Esophagus muscularis mucosa (tissue), 4 donors: ENCODE measurements around the gene ZNF783. TPM values are rescaled to one million over a fixed set of nuclear protein-coding genes. Genes with fewer than 3 reads are reported as not detected.

Source experiments
- DNase-seq: peaks from one replicate; pipeline ENCODE4 v3.0.0-alpha.2; 2017; ENCODE audit errors: extremely low spot score
- H3K27ac ChIP-seq, 4 donors: fragments of 200-600 bp; sonication (generic); replicated peaks in 1 of 4; 1 replicate in 3 of 4; 2 replicates in 1 of 4; pipeline ENCODE4 v1.5.1; 2016 to 2019; ENCODE audit warnings: mild to moderate bottlenecking in 1 of 4
- H3K27me3 ChIP-seq, 4 donors: fragments of 200-600 bp; sonication (generic); one replicate each; pipeline versions ENCODE4 v1.5.1 to v1.6.0; 2016 to 2019
- H3K36me3 ChIP-seq, 4 donors: fragments of 200-600 bp; sonication (generic); one replicate each; pipeline ENCODE4 v1.5.1; 2016 to 2019
- H3K4me1 ChIP-seq, 4 donors: fragments of 200-600 bp; sonication (generic); one replicate each; pipeline ENCODE4 v1.5.1; 2016 to 2019
- H3K4me3 ChIP-seq, 4 donors: fragments of 200-600 bp; sonication (generic); 1 replicate in 2 of 4; 2 replicates in 2 of 4; pipeline ENCODE4 v1.5.1; 2016 to 2019; ENCODE audit warnings: mild to moderate bottlenecking in 4 of 4, moderate library complexity in 1 of 4
- H3K9me3 ChIP-seq, 4 donors: fragments of 200-600 bp; sonication (generic); 1 replicate in 3 of 4; 2 replicates in 1 of 4; pipeline ENCODE4 v1.5.1; 2016 to 2019
- EP300 ChIP-seq: sonication (generic); formaldehyde crosslinking; IDR thresholded peaks from one replicate; pipeline ENCODE4 v1.6.1; 2017; ENCODE audit warnings: antibody characterized with exemption
- POLR2A ChIP-seq: fragments of 450-650 bp; IDR thresholded peaks from one replicate; pipeline ENCODE4 v1.6.1; 2017; ENCODE audit warnings: antibody characterized with exemption, moderate library complexity, mild to moderate bottlenecking, low read depth
- POLR2AphosphoS5 ChIP-seq, 2 donors: sonication (generic); formaldehyde crosslinking; IDR thresholded peaks; one replicate each; pipeline ENCODE4 v1.6.1; 2017; ENCODE audit warnings: antibody characterized with exemption in 2 of 2
- WGBS: methylation state at CpG from one replicate; pipeline ENCODE4 v1.1.5; 2018; 5-methylcytosine and 5-hydroxymethylcytosine counted together
- intact Hi-C: fragments of 100-400 bp; cut with DNase I; formaldehyde crosslinking; loops from one replicate; pipeline ENCODE4 v1.15.1; 2023
- total RNA-seq, 4 donors: library from RNA; depleted of rRNA; stranded (reverse); fragments of >200 nt; gene quantifications; one replicate each; pipeline versions ENCODE4 v1.1.0 to v1.2.1, GENCODE V29; 2016
- TF ChIP-seq, protein P1 (sequence below), 3 experiments: fragments of 200-600 bp in 2 of 3; fragments of 450-650 bp in 1 of 3; sonication (generic) in 2 of 3; IDR thresholded peaks; one replicate each; pipeline ENCODE4 v1.5.1; 2017 to 2019; ENCODE audit warnings: antibody characterized with exemption in 3 of 3, mild to moderate bottlenecking in 2 of 3, moderate library complexity in 1 of 3

Gene ZNF783
- total RNA-seq = 10 to 100 TPM in 3 of 4 donors, 1 to 10 TPM in 1; 8.4 to 12.2 (median 11.9) TPM

DNA sequence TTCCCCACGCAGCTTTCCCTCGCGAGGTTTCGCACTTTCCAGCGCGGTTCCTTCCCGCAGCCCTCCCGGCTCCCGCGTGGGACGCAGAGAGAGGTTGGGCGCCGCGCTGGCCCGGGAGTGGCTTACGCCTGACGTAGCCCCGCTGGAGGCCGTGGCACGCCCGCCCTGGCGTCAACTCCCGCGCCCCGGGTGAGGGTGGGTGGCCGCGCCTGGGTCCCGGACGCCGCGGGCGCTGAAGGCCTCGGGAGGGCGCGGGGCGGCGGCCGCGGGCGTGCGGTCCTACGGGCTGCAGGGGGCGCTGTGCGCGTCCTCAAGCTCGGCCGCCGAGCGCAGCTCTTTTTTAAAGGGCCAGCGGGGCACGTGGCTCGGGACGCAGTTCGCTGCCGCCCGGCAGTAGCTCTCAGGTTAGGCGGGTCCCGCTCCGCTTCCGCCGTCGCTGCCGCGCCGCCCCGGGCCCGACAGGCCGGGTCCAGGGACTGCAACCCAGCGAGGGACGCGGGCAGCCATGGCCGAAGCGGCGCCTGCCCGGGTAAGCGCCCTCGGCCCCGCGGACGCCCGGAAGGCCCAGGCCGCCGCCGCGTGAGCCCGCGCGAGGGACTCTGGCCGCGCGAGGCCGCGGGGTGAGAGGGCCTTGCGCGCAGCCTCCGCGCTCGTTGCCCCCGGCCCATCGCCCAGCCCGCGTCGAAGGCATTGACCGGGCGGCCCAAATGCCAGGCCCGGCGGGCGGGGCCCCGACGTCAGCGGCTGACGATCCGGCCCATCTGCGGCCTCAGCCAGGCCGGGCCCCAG lies at the start of gene ZNF783:
ZNF783 (plus strand) TSS at position 368 of the 789 bp plus-strand sequence; CDS start at position 506, 138 bp downstream.
- intact Hi-C loops = no loop called here
- H3K4me1 ChIP-seq = peaks cover 10 to 31% (median 29%) of the 10 kb centered on the region in 4 donors
- peak within 1 kb of the TSS; percentile 64 to 75 (median 70) for H3K4me3 ChIP-seq
- peak; percentile 41 to 74 for TF ChIP-seq POLR2AphosphoS5 (IDR thresholded peaks at IDR 0.05)
- TF ChIP-seq EP300 = no peak
- no peak for TF ChIP-seq POLR2A
- TF ChIP-seq, protein P1, sequence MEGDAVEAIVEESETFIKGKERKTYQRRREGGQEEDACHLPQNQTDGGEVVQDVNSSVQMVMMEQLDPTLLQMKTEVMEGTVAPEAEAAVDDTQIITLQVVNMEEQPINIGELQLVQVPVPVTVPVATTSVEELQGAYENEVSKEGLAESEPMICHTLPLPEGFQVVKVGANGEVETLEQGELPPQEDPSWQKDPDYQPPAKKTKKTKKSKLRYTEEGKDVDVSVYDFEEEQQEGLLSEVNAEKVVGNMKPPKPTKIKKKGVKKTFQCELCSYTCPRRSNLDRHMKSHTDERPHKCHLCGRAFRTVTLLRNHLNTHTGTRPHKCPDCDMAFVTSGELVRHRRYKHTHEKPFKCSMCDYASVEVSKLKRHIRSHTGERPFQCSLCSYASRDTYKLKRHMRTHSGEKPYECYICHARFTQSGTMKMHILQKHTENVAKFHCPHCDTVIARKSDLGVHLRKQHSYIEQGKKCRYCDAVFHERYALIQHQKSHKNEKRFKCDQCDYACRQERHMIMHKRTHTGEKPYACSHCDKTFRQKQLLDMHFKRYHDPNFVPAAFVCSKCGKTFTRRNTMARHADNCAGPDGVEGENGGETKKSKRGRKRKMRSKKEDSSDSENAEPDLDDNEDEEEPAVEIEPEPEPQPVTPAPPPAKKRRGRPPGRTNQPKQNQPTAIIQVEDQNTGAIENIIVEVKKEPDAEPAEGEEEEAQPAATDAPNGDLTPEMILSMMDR (IDR thresholded peaks at IDR 0.05) = peak; percentile 88 to 90 (median 88)
- H3K36me3 ChIP-seq = peaks cover 11 to 30% (median 16%) of the 10 kb centered on the region in 4 donors
- peak; percentile 94 for DNase-seq
- no peaks in the 10 kb centered on the region for H3K27me3 ChIP-seq
- H3K27ac ChIP-seq = peak within 1 kb of the TSS; percentile 86 to 97 (median 93)
- 7% methylated on average over 3 of the region's 115 CpGs for WGBS
- H3K9me3 ChIP-seq = no peaks in the 10 kb centered on the region

DNA sequence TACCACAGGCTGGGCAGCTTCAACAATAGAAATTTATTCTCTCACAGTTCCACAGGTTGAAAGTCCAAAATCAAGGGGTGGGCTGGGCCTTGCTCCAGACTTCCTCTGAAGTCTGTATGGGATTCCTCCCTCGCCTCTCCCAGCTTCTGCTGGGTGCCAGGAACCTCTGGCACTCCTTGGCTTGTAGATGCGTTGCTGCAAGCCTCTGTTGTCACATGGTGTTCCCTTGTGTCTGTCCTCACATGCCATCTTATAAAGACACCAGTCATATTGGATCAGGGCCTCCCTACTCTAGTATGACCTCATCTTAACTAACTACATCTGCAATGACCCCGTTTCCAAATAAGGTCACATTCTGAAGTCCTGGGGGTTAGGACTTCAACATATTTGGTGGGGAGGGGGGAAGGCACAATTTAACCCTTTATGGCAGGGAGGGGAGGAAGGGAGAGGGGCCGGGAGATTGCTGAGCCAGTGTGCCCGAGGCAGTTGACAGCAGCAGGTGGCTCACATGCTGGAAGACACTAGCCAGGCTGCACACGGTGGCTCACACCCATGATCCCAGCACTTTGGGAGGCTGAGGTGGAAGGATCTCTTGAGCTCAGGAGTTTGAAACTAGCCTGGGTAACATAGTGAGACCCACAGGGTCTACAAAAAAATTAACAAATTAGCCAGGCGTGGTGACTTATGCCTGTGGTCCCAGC lies 47.8 kb upstream of the ZNF783 start:
- H3K36me3 ChIP-seq = peaks cover 71 to 100% (median 99%) of the 10 kb centered on the region in 4 donors
- H3K4me1 ChIP-seq = no peaks in the 10 kb centered on the region
- intact Hi-C loops = no loop called here
- WGBS = 71% methylated on average over 7 of the region's 7 CpGs
- TF ChIP-seq, protein P1 (IDR thresholded peaks at IDR 0.05) = no peak
- TF ChIP-seq EP300 = no peak
- TF ChIP-seq POLR2A = no peak
- no peak for TF ChIP-seq POLR2AphosphoS5 (IDR thresholded peaks at IDR 0.05)
- no peak for DNase-seq
- H3K27ac ChIP-seq = no peak overlapping the region
- H3K27me3 ChIP-seq = no peaks in the 10 kb centered on the region
- no peaks in the 10 kb centered on the region for H3K9me3 ChIP-seq
- H3K4me3 ChIP-seq = no peak overlapping the region

DNA sequence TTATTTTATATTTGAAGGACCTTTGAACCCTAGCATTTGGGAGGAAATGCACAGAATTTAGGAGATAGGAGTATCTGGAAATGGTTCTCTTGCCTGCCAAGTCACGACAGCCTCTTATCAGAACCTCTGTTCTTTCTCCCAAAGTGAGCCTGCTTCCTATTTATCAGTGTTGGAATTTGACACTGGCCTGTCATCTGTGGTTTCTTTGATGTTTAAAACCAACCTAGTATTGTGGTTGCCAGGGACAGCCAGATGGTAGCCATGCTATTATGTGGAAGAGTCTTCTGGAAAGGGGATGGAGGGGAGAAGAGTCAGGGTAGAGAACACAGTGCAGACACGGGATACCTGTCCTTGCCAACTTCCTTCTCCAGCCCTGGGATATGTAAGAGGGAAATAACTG lies 45.6 kb upstream of the ZNF783 start:
- Histone ChIP-seq H3K4me1 (no peaks in the 10 kb centered on the region), H3K9me3 (no peaks in the 10 kb centered on the region), H3K27me3 (no peaks in the 10 kb centered on the region), H3K36me3 (peaks cover 72 to 100% (median 99%) of the 10 kb centered on the region in 4 donors), H3K4me3 (no peak overlapping the region), H3K27ac (no peak overlapping the region)
- no peak for TF ChIP-seq POLR2A
- TF ChIP-seq, protein P1 (IDR thresholded peaks at IDR 0.05) = no peak
- no peak for TF ChIP-seq POLR2AphosphoS5 (IDR thresholded peaks at IDR 0.05)
- TF ChIP-seq EP300 = no peak
- intact Hi-C loops = no loop called here
- DNase-seq = no peak
- 93% methylated on average over 2 of the region's 2 CpGs for WGBS

DNA sequence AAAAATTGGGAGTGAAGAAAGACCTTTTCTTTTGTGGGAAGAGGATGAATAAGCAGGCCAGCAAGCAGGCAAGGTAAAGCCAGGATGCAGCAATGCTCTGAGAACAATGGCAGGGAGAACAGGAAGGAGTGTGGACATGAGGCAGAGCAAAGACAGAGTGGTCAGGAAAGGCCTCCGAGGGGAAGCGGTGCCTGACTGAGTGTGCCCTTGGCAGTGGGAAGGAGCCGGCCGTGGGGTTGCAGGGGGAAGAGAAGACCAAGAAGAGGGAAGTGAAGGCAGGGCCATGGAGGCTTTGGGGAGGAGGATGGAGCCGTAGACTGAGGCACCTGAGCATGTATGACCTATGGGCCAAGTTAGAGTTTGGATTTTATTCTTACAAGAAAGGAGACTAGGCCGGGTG lies 44.4 kb upstream of the ZNF783 start:
- Histone ChIP-seq H3K4me3 (no peak overlapping the region), H3K9me3 (no peaks in the 10 kb centered on the region), H3K4me1 (no peaks in the 10 kb centered on the region), H3K27me3 (no peaks in the 10 kb centered on the region), H3K36me3 (peaks cover 65 to 100% (median 98%) of the 10 kb centered on the region in 4 donors), H3K27ac (no peak overlapping the region)
- 93% methylated on average over 6 of the region's 6 CpGs for WGBS
- TF ChIP-seq EP300 = no peak
- TF ChIP-seq, protein P1 (IDR thresholded peaks at IDR 0.05) = no peak
- no peak for TF ChIP-seq POLR2A
- no peak for TF ChIP-seq POLR2AphosphoS5 (IDR thresholded peaks at IDR 0.05)
- intact Hi-C loops = no loop called here
- DNase-seq = no peak
